ENCODE measurements around the gene OR4D6.
"Not testable (repeated sequence)": the region's sequence is repeated elsewhere in the genome, so short reads cannot be mapped to it uniquely, and the experiment has no call there.

The OR4D6 gene

DNA sequence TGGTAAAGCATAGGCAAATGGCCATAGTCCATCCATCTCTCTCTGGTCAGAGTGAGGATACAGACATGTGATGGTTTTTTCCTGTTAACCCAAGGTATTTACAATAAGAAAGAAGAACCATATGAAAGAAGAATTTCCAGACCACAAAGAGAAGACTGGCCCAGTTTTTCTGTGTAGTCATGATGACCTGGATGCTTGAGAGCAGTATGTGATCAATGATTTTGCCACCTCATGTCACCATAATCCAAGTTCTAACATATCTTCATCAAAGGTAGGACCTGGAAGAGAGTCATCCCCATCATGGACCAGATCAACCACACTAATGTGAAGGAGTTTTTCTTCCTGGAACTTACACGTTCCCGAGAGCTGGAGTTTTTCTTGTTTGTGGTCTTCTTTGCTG, at the start of gene OR4D6:
OR4D6 (plus strand) TSS at position 301 of the 400 bp plus-strand sequence; CDS start at position 301, 0 bp downstream.
- DNase-seq (ENCODE audit: low spot score): no peak

DNA sequence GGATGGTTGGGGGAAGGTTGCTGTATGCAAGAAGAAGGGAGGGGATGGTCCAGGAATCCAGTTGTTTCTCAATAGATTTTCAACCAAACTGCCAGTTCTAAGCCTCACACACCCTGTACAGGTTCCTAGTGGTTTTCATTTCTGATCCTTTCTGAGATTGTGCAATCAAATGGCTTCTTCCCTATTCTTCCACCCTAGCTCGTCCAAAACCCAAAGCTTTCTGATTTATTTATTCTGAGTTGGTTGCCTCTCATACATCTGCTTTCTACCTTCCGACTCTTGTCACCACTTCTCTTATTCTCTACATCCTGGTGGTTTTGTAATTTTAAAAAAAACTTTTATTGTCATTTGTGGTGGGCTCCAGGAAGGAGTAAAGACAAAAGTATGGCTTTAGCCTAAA, 43.1 kb upstream of the OR4D6 start:
- no peak for DNase-seq (ENCODE audit: low spot score)

DNA sequence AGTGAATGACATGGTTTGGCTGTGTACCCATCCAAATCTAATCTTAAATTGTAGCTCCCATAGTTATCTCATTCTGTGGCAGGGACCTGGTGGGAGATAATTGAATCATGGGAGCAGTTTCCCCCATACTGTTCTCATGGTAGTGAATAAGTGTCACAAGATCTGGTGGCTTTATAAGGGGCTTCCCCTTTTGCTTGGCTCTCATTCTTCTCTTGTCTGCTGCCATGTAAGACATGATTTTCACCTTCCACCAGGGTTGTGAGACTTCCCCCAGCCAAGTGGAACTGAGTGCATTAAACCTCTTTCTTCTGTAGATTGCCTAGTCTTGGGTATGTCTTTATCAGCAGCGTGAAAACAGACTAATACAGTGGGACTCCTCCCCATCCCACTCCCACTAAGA, 41.6 kb upstream of the OR4D6 start:
- no peak for DNase-seq (ENCODE audit: low spot score)

DNA sequence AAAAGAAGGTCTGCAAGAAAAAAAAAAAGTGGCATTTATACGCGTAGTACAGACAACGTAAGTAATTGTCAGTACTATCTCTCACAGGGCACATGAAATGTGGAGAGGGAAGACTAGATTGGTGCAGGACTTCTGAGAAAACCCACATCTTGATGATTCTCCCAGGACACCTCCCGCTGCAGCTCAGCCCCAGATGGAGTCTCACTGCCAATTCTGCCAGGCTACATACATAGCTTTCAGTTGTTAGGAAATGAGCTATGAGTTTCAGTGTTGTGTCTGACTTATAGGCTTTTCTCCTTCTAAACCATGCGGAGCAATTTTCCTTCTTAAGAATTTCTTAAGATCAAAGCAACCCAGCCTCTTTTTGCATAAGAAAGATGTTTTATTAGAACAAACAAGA, 40.1 kb upstream of the OR4D6 start:
- DNase-seq (ENCODE audit: low spot score): no peak

DNA sequence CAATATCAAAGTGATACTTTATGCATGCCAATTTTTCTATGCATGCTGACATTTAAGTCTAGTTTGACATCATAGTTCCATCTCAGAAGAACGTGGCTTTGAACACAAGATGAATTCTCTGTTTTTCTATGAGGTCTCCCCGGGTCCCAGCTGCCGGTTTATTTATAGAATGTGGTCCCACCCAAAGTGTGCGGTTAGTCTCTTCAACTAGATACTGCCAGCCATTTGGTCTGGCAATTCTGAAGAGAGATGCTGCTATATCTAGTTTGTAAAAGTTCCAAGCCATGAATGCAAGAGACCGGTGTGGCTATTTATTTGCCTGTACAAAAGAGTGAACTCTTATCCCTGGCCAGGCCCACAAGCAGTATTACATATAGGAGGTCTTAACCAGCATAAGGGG, 39.7 kb upstream of the OR4D6 start:
- DNase-seq (ENCODE audit: low spot score): no peak

DNA sequence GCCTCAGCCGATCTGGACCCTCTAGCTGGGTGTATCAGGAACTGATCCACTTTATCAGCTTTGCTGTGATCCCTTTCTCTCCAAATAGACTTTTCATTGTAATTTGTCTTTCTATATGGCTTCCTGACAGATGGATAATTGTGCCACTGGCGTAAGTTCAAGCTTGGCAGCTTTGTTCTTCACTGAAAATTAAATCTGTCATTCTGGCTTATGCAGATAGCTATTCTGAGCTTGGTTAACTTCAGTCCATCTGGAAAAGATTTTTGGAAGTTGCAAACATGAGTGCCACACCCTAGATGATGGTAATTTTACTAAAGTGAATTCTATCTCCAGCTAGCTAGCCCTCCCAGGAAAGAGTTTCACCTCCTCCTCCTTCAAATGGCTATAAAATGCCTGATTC, 38.6 kb upstream of the OR4D6 start:
- no peak for DNase-seq (ENCODE audit: low spot score)

DNA sequence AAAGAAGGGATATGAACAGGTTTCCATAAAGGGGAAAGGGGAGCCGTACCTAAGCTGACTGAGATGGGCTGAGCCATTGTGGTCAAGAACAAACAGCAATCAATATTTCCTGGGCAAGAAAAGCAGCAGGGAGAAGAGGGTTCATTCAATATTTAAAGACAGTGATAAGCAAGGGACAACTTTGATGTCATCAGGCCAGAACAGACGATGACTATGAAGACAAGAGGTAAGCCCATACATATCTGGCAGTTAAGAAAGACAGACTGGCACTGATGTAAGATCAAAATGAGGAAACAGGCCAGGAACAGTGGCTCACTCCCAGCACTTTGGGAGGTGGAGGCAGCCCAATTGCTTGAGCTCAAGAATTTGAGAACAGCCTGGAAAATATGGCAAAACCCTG, 32.9 kb upstream of the OR4D6 start:
- DNase-seq (ENCODE audit: low spot score): no peak

DNA sequence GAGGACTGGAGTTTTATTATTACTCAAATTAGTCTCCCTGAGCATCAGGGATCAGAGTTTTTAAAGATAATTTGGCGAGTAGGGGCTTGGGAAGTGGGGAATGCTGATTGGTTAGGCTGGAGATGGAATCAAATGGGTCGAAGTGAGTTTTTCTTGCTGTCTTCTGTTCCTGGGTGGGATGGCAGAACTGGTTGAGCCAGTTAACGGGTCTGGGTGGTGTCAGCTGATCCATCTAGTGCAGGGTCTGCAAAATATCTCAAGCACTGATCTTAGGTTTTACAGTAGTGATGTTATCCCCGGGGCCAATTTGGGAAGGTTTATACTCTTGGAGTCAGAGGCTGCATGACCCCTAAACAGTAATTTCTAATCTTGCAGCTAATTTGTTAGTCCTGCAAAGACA, 31.6 kb upstream of the OR4D6 start:
- DNase-seq (ENCODE audit: low spot score): no peak

DNA sequence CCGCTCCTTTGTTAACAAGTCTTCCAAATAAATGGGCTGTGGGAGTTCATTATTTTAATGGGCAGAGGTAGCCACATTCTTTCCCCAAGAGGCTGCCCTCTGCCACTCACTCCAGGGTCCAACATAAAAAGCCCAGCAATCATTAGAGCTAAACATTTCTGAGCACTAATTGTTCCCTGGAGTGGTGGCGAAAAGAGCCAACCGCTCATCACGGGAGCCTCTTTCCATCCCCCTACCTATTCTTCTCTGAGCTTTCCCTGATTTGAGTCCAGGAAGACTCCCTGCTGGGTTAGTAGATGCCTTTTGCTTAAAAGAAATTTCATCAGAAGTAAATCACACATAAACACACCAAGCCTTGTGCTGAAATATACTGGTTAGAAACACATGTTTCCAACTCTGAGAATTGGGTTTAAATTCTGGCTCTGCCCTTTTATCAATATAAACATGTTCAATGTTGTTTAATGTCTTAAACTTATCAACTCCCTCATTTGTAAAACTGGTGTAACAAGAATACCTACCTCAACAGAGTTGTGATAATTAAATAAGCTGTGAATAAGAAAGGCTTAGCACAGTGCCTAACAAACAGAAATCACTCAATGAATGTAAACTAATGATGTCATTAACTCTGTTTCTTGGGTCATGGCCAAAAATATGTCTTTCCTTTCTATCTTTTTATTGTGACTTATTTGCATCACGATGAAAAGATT, 30.2 kb upstream of the OR4D6 start, which contains the start of gene OR5A2:
OR5A2 (minus strand) TSS at position 53 of the 707 bp plus-strand sequence. CDS start 3,460 bp downstream, outside the sequence.
- no peak for DNase-seq (ENCODE audit: low spot score)

DNA sequence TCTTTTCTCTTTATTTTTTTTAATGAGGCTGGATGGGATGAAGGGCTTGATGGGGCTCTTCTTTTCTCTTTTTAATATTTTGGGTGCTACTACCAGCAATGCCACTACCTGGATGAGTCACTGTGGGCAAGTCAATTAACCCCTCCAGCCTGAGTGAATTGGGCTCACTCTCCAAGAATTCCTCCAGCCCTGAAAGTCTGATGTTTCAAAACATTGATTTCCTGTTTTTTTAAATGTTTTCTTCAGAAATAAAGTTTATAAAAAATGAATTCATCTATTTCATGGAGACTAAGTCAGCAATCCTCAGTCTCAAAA, 29.7 kb upstream of the OR4D6 start:
- DNase-seq (ENCODE audit: low spot score): no peak

DNA sequence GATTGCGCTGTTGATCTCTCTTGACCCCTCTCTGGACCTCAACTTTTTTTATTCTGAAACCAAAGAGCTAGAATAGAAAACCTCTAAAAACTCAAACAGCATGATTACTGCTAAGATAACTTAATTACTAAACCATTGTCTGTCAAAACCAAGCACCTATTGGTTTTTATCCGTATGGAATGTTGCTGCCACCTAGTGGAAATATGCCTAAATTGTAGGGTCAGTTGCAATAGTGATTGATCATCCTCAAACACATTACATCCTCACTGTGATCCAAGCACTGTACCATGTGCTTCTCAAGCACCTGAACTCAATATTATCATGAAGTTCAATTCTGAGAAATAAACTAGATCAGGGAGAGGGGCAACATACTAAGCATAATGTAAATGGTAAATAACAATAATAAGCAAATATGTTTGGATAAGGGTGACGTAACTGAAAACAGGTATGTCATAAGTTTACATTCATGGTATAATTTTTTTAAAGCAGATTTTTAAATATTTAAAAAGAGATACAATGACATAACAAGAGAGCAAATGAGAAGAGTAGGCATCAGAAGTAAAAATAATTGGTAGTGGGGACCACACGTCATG, 26.7 kb upstream of the OR4D6 start:
- no peak for DNase-seq (ENCODE audit: low spot score)

DNA sequence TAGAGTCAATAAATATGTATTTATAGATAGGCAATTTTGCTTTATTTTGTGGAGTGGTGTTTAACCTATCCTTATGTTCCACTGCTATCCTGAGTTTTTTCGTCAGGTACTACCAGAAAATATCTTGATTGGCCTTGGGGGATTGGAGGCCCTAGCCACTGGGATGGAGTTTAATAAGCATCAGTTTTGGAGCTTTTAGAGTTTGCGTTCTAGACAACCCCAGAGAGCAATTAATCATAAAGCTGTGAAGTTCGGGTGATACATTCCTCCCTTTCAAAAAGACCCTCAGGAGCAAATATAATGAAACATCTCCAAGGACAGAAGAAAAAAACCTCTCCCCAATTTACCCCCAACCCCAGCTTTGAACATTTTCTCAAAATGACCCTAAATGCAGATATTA, 20.6 kb upstream of the OR4D6 start, which contains the start of gene OR5A1:
OR5A1 (plus strand) TSS at position 301 of the 400 bp plus-strand sequence. CDS start 6,700 bp downstream, outside the sequence.
- no peak for DNase-seq (ENCODE audit: low spot score)

DNA sequence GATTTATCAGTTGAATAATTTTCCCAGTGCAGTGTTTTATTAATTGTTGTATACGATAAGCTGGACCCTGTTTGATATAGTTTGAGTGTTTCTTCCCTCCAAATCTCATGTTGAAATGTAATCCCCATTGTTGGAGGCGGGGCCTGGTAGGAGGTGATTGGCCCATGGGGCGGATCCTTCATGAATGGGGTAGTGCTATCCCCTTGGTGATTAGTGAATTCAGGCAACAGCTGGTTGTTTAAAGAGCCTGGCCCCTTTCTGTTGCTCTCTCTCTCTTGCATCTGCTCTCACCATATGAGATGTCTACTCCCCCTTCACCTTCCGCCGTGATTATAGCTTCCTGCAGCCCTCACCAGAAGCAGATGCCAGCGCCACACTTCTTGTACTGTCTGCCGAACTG, 19.0 kb upstream of the OR4D6 start:
- DNase-seq (ENCODE audit: low spot score): no peak

DNA sequence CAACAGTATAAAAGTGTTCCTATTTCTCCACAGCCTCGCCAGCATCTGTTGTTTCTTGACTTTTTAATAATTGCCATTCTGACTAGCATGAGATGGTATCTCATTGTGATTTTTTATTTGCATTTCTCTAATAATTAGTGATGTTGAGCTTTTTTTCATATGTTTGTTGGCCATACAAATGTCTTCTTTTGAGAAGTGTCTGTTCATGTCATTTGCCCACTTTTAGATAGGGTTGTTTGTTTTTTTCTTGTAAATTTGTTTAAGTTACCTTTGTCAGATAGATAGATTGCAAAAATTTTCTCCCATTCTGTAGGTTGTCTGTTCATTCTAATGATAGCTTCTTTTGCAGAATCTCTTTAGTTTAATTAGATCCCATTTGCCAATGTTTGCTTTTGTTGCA, 11.1 kb upstream of the OR4D6 start:
- DNase-seq (ENCODE audit: low spot score): not testable (repeated sequence)

DNA sequence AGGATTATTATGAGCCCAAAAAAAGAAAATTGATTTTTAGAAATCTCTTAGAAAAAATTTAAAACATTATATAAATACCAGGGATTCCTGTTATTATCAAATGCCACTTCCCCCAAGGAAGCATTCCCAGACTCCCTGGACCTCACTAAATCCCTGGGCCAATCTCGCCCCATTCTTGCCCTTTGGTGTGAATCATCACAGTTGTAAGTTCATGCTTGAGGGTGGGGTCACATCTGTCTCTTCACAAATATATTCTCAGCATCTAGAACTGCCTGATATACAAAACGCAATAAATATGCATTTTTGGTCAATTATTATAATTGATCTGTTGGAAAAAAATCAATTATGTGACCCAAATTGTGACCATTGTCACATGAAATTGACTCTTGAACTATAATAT, 8.3 kb upstream of the OR4D6 start:
- no peak for DNase-seq (ENCODE audit: low spot score)

DNA sequence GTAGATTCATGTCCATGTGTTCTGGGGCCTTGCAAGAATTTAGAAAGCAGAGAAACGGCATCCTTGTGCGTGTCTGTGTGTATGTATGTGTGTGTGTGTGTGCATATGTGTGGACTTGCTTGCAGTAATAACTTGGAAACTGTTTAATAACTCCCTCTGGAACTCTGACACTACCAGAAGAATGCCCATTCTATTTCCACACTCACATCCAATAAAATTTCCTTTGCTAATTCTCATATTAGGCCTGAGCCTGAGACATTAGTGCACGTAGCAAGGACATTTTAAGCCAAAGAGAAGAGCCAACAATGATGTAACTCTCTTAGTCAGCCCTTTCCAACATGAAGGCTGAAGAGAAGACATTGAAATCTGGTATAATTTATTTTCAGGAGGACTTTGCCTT, 3.2 kb downstream of the OR4D6 start:
- no peak for DNase-seq (ENCODE audit: low spot score)

DNA sequence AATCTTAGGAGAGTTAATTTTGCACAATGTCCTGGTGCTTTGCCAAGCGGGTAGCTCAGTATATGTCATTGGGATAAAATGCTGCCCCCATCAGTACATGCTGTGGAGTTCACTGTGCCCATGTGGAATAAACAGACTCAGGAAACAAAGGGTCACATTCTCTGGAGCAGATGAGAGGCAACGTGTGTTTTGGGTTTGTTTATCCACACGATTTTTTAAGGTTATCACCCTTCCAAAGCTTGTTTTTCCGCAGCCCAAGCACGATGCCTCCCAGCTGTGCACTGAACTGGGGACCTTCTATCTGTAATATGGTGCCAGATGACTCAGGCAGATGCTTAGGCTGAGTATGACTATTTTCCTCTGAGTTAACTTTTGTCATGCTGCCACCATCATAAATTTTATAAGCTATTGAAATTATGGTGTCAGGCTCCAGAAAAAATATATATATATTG, 6.5 kb downstream of the OR4D6 start:
- no peak for DNase-seq (ENCODE audit: low spot score)

DNA sequence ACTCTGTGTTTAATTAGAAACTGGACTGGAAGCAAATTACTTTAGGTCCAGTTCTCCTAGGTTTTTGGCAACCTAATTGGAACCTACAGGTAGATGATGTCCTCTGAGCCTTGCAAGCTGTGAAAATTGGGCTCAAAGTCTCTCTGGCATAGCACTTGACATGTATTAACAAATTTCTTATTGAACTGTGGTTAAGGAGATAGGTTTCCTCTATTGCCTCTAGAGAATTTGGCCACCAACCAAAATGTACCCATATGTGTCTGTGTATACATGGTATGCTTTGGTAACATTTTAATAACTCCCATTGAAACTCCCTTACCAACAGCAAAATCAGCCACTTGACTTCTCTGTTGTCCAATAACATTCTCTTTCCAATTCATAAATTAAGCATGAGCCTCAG, 16.3 kb downstream of the OR4D6 start, which contains the start of gene OR4D10:
OR4D10 (plus strand) TSS at position 301 of the 400 bp plus-strand sequence. CDS start 4,115 bp downstream, outside the sequence.
- no peak for DNase-seq (ENCODE audit: low spot score)

DNA sequence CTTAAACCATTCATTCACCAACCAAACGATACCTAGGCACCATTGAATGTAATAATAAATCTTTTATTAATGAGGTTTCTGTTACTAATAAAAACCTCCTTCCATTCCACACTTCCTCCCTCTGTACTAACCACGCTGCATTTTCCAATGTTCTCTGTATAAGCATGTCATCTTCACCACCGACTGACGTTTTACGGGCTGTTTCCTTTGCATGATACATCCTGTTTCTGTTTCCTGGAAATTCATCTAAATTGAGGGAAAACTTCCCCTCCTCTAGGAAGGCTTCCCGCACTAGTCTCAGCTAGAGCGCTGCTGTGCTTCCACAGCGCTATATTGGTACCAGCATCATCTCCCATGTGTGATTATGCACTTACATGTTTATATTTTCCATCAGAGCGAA, 18.4 kb downstream of the OR4D6 start:
- DNase-seq (ENCODE audit: low spot score): no peak

DNA sequence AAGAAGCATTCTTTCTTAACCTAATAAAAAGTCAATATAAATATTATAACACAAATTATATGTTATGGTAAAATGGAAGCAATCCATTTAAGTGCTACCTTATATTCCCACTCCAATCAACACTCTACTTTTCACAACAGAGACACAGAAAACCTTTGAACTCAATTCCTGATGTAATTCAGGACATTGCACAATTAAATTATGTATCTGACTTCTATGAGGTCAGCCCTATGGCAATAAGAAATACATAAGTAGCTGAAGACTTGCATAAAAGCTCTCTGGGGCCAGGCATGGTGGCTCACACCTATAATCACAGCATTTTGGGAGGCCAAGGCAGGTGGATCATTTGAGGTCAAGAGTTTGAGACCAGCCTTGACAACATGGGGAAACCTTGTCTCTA, 23.1 kb downstream of the OR4D6 start:
- no peak for DNase-seq (ENCODE audit: low spot score)

DNA sequence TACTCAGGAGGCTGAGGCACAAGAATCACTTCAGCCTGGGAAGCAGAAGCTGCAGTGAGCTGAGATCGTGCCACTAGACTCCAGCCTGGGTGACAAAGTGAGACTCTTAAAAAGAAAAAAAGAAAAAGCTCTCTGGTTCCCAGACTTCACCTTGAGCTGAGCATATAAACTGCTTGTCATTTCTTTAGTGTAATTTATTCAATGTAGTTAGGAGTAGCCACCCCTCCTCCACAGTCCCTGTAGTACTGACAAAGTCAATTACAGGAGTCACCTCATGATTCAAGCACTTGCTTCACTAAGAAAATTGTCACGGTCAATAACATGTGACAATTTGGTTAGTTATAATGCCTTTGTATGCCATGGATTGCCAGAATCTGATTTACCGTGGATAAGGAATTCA, 23.6 kb downstream of the OR4D6 start:
- no peak for DNase-seq (ENCODE audit: low spot score)

DNA sequence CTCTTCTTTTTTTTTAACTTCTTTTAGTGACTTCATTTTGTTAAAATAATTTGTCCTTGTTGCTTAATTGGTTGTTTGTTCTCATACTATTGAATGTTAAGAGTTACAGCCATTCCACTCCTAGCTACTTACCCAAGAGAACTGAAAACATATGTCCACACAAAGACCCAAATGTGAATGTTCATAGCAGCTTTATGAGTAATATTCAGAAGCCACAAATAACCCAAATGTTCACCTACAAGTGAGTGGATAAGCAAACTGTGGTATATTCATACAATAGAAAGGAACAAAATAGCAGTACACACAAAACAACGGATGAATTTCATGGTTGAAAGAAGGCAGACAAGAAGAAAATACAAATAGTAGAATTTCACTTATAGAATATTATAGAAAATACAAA, 45.2 kb downstream of the OR4D6 start:
- no peak for DNase-seq (ENCODE audit: low spot score)

DNA sequence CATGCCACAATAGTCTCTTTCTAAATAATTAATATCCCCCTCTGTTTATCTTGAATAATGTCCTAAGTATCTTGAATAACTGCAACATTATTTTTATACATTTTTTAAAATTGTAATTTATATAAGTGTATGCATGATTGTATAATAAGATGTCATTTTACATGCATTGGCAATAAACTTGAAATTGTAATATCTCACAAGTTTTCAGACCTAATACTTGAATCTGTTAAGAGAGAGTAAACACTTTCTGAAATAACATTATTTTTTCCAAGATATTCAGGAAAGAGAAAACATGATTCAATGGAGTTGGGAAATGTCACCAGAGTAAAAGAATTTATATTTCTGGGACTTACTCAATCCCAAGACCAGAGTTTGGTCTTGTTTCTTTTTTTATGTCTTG, 46.5 kb downstream of the OR4D6 start, which contains the start of gene OR4D11:
OR4D11 (plus strand) TSS at position 301 of the 400 bp plus-strand sequence; CDS start at position 301, 0 bp downstream.
- no peak for DNase-seq (ENCODE audit: low spot score)
